GM18526 (cell line): ENCODE measurements around the gene GABRG3.

ENCODE experiments used
- POLR2A ChIP-seq: IDR thresholded peaks from 3 replicates; pipeline ENCODE4 v1.6.1; 2011; ENCODE audit not compliant: insufficient read length; ENCODE audit errors: extremely low read depth

Gene GABRG3

DNA sequence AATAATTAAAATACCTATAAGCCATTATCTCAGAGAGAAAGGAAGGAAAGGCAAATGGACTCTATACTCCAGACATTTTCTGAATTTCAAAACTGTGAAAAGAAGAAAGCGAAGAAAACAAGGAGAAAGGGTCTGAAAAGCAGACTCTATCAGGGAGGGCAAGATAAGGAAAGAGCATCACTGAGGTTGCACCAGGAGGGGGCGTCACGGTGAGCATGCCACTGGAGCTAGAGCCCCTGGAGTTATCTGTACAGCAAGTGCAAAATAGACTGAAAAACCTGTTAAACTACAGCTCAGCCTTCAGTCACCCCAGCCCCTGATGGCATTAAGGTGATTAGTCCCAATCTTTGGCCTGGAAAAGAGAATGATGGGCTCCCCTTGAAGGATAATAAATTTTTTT is 514.3 kb downstream of the GABRG3 start:
- TF ChIP-seq POLR2A = no peak

DNA sequence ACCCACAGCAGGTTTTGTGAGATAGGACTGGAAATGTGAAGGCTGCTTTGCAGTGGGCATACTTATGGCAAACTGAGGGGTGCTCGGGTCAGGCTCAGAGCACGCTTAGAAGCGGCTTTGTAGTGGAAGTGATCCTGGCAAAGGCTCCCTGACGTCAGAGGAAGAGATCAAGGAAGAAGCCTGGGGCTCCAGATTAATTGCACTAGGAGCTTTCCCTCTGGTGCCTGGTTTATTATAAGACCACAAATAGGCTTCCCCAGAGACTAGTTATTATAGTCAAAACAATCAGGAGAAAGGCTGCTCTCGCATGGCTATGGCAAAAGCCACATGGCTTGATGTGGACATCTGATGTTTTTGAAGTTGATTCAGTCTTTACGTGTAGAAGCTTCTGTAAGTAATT is 515.1 kb downstream of the GABRG3 start:
- no peak for TF ChIP-seq POLR2A

DNA sequence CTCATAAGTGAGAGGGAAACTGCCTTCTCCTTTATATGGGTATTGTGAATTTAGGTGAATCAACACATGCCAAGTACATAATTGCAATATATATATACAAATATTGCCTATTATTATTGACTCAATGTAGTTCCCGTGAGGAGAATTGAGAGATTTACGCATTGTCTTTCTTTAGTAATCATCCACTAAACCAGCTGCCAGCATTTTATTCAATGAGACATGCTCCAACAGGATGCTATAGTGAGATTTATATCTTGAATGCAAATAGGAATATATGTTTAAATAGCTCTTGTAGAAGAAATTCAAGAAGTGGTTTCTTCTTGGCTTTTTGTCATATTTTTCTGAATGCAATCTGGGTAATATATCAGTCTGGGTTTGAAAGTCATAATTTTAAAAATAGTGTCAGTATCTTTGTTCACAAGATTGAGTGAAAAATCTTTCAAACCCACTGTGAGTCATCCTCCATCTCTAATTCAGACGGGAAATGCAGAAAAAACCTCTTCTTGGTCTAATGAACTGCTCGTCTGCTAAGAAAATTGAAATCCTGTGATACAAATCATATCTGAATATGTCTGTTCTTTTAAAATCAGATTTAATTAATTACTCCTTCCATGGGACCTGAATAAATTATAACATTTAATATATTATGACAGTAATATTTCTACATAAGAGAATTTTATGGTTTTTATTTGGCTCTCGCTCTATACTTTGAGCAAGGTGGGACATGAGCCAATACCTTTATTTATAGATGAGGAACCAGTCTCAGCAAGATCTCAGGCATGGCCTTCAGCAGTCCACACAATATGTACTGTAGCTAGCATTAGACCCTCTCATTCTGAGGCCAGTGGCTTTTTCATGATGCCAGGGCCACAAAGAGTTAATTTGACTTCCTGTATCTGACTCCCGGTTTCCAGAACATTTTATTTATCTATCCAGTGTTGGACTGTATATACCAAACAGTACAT is 516.0 kb downstream of the GABRG3 start:
- no peak for TF ChIP-seq POLR2A

DNA sequence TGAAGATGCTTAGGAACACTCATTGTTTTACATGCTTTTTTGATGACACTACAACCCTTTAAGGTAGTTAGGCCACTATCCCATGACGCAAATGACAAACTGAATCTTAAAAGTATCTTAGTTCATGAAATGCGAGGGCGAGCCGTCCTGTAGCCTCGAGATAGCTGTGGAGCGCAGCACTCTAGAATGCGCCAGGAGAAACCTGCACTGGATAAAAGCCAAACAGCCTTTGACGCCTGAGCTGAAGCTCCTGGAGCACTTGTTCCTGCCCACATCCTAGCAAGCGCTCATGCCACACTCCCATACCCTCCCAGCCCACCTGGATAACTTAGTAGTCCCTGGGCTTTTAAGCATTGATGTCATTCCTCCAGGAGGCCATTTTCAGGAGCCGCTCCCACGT is 516.9 kb downstream of the GABRG3 start:
- TF ChIP-seq POLR2A = no peak

DNA sequence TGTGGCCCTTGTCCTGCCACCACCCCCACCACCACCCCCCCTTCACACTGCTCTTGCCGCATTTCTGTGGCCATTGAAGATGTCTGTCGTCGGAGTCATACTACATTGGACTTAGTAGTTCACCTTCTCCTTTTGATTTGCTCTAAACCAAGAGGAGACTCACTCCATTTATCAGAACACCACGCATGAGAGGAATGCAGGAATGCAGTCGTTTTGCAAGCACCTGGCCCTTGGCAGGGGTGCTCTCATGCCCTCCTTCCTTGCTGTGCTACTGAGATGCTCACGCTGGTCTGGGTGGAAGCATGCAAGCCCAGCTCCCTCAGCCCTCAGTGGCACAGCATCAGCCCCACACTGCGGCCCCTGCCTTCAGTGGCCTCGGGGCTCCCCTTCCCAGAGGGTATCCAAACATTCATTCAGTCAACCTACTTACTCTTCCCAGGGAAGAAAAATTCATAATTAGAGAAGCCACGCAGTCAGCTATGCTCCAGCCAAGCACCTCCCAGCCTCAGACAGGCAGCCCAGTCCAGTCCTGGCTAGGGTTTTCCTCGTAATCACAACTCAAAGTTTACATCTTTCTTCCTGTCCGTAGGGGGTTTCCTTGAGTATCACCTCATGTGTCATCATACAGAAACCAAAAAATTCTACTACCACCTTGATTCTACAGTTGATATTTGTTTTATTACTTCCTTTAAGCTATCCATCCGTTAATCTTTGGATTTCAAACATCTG is 520.0 kb downstream of the GABRG3 start:
- TF ChIP-seq POLR2A = no peak

DNA sequence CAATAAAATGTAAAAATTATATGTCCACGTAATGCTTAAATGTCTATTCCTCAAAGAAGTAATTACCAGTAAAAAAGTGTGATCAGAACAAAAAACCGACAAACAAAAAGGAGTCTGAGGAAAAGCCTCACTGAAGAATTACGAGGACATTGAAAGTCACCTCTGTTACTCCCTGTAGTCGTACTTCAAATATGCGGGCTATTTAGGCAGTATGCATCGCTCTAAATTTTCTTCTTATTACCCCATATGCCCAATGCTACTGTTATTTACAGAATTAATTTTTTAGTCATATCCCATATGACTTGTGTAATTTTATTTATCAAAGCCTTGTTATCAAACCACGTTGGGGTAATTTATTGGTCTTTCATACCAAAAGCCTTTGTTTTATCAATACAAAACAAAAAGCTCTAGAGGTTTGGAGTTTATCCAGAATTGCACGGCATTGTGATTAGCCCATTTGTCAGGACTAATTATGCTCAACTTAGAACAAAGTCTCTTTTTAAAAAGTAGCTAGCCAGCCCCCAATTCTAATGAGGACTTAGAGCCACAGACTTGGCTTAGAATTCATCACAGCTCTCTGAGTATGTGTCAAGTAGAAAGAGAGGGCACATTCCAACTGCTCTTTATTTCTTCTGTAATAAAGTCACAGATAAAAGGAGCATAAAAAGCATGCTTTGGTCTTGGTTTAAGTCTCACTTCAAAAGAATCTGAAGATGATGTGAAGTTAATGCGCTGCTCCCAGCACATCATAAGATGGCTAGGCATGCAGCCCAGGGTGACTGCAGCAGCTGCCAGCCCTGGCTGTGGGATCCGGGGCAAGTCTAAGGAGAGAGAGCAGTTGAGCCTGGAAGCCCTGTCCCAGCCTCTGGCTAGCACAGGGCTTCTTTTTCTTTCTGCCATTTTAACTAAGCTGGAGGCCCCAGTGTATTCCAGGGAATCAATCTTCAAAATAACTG is 521.0 kb downstream of the GABRG3 start:
- TF ChIP-seq POLR2A = no peak

DNA sequence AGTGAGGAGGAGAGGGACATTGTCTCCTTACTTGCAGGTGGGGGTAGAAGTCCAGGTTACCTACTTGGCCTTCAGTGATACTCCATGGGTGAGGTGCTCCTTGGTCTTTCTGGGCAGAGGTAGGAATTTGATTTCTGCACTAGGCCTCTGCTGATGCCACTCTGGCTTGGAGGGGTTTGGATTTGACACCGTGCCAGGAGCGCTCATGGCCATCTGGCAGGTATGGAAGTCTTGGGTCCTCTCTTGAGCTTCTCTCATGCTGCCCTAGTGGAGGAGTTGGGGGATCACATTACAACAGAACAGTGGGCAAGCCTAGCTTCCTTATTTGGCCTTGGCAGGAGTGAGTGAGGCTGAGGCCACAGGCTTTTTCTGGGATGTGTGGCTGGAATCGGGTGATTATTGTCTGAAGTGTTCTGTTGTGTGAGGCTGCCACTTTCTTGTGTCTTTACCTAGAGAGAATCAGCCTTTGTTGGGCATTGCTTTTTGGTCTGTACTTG is 525.0 kb downstream of the GABRG3 start:
- no peak for TF ChIP-seq POLR2A

DNA sequence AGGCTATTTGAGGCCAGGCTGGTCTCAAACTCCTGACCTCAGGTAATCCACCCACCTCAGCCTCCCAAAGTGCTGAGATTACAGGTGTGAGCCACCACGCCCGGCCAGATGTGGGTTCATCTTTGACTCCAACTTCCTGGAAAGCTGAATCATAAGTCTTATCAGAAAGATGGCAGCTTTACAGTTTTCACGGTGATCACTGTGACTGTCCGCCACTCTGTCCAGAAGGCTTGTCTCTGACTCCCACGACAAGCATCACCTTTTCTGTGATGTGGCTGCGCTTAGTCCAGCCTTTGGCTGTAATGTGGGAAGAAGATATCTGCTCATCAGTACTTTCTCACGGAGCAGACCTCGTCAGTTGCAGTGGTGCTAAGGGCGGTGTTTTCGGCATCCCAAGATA is 527.7 kb downstream of the GABRG3 start:
- TF ChIP-seq POLR2A = no peak

DNA sequence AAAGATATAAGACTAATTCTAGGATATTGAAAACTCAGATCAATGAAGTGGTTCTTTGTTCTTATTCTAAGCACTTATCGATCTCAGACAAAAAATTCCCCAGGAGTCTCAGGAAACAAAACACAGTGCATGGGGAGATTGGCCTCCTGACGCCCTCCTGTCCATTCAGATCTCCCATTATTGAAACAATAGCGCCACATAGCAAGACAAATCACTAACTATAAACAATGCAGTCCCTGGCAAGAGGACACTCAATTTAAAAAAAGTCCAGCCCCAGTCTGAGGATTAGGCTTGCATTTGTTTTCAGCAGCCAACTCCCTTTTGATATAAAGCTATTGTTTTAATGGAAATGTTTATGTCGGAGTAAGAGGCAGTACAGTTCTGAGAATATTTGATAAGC is 528.2 kb downstream of the GABRG3 start:
- no peak for TF ChIP-seq POLR2A

DNA sequence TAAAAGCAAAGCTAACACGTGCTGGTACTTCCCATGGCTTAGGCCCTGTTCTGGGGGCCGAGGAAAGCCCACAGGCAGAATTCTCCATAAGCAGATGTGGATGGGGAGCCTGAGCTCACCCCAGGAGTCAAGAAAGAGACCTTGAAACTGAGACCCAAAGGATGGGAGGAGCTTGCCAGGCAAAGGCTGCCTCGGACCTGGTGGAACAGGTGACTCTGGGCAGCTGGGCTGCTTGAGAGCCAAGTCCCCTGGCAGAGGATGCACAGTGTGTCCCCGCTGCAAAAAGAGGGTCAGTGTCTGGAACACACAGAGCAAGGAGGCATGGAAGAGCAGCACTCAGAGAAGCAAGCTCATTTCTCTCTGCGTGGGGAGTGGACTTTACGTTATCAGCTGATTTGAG is 528.7 kb downstream of the GABRG3 start:
- TF ChIP-seq POLR2A = no peak

DNA sequence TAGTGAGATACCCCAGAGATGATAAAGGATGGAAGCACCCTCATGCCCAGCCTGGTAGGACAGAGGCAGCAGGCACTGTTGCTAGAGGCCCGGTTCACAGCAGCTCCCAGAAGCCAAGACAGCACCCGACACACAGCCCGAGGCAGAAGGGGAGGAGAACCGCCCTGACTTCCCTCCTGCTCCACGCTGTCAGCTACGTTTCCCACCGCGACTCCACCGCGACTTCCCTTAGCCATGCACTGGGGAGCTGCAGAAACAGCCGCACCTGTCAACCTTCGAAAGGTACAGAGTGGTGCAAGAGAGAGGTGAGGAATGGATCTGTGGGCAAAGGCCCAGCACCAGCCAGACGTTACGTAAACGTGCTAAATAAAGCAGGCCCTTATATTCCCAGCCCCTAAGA is 529.2 kb downstream of the GABRG3 start:
- TF ChIP-seq POLR2A = no peak

DNA sequence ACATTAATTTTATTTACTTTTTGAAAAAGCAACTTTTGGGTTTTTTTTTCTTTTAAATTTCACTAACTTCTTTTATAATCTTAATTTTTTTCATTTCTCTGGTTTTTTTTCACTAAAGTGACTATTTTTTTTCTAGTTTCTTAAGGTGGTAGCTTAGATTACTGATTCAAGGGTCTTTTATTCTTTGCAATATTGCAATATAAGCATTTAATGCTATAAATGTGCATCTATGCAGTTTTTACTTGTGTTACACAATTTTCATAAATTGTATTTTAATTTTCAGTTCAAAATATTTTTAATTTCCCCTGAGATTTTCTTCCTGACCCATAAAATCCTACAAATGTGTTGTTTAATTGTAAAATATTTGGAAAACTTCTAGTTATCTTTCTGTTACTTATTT is 535.8 kb downstream of the GABRG3 start:
- TF ChIP-seq POLR2A = no peak

DNA sequence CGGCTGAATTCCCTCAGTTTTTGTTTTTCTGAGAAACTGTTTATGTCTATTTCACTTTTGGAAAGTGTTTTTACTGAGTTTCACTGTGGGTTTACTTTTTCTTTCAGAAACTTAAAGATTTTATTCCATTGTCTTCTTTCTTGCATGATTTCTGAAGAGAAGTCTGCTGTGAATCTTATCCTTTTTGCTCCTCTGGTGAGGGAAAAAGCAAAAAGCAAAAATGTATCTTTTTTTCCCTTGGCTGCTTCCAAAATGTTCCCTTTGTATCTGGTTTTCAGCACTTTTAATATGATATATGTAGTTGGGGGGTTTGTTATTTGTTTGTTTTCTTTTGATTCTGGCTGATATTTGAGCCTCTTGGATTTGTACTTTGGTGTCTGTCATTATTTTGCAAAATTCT is 538.0 kb downstream of the GABRG3 start:
- no peak for TF ChIP-seq POLR2A

DNA sequence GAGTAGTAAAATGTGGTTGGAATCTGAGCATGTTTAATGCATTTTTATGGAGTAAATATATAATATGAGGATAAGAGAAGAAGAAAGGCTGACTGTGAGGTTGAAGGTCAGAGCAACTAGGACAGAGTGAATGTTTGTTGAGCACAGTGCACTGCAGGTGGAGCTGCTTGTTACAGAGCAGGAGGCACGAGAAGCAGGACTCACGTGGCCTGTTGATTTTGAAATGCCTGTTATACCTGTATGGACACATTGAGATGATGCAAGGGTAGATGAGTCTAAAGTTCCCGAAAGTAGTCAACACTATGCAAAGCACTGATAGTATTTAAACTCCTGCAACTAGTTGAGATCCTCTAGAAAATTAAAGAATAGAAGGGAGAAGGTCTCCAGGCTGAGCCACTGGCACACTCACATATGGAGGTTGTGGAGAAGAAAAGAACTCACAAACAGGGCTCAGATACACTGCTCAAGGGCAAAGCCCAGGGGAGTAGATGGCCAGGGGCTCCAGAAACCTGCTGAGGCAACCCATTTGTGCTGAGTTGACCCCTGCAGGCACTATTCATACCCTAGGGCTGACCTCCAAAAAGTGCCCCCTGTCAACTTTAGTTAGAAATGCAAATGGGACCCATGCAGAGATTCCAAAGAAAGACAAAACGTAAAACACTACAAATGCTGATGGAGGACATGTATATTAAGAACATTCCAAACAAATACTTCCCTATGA is 541.5 kb downstream of the GABRG3 start:
- no peak for TF ChIP-seq POLR2A

DNA sequence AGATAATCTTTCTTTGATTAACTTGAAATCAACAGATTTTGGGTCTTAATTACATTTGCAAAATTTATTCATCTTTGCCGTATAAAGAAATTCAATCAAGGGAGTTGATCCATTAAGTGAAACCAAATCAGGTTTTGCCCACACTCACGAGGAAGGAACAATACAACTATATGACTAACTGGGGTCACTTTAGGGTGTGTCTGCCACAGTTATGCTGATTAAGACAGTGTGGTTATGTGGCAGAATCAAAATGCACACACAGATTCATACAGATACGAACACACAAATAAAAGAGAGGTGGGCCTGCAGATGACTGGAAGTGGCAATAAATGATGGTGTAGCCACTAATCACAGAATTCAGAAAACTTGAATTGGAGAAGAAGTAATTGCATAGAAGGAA is 543.5 kb downstream of the GABRG3 start:
- no peak for TF ChIP-seq POLR2A

DNA sequence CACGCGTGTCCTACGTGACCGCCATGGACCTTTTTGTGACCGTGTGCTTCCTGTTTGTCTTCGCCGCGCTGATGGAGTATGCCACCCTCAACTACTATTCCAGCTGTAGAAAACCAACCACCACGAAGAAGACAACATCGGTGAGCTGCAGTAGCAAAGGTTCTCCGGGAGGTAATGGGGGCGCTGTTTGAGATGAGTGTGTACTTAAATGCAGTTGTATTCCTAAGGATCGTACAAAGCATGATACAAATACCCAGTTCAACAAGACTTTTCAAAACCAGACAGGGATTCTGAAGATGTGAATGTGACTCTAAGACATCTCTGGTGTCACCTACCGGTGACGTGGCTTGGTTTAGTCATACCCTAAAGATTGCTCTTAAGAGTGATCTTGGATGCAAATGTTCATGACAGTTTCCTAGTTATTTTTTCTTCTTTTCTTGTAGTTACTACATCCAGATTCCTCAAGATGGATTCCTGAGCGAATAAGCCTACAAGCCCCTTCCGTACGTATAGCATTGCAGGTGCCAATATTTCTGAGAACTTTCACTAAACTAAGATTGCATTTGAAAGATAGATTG is 556.6 kb downstream of the GABRG3 start:
- no peak for TF ChIP-seq POLR2A
